HG03575 (cell line): ENCODE measurements around the gene YAP1.

Source experiments
- ATAC-seq: cut with Tn5 transposase; IDR thresholded peaks from one replicate; pipeline ENCODE4 v1.9.1; 2021; ENCODE audit not compliant: unreplicated experiment, insufficient number of reproducible peaks, low FRiP score; ENCODE audit errors: extremely low read depth

The YAP1 gene

GRCh38 chr11:102109896-102110760 is at the start of gene YAP1:
Gene YAP1, plus strand, starts transcription at chr11:102110447. Its CDS starts 402 bp downstream, at chr11:102110849.
- ATAC-seq: no peak

- ATAC-seq: no peak
These were observed 49.0 kb upstream of the YAP1 start for GRCh38 chr11:102061276-102061675.

- ATAC-seq: no peak
These were observed 48.1 kb upstream of the YAP1 start for GRCh38 chr11:102062106-102062505.

GRCh38 chr11:102064316-102064715 is 45.9 kb upstream of the YAP1 start:
- ATAC-seq: no peak

GRCh38 chr11:102070766-102071165 is 39.5 kb upstream of the YAP1 start:
- no peak for ATAC-seq

- no peak for ATAC-seq
These were observed 38.5 kb upstream of the YAP1 start for GRCh38 chr11:102071497-102072472.

- no peak for ATAC-seq
These were observed 37.0 kb upstream of the YAP1 start for GRCh38 chr11:102073253-102073652.

GRCh38 chr11:102079625-102080024 is 30.6 kb upstream of the YAP1 start:
- ATAC-seq: no peak

GRCh38 chr11:102081313-102081712 is 28.9 kb upstream of the YAP1 start:
- ATAC-seq: no peak

- no peak for ATAC-seq
These were observed 24.2 kb upstream of the YAP1 start for GRCh38 chr11:102085864-102086551.

- no peak for ATAC-seq
These were observed 13.1 kb upstream of the YAP1 start for GRCh38 chr11:102097186-102097585.

GRCh38 chr11:102099755-102100154 is 10.5 kb upstream of the YAP1 start:
- ATAC-seq: no peak

- ATAC-seq: no peak
These were observed 1.4 kb upstream of the YAP1 start for GRCh38 chr11:102108734-102109440.

- ATAC-seq: no peak
These were observed 439 bp downstream of the YAP1 start for GRCh38 chr11:102110761-102111010.

- ATAC-seq: no peak
These were observed 952 bp downstream of the YAP1 start for GRCh38 chr11:102111011-102111786.

- ATAC-seq: no peak
These were observed 1.7 kb downstream of the YAP1 start for GRCh38 chr11:102111787-102112508.

- no peak for ATAC-seq
These were observed 2.2 kb downstream of the YAP1 start for GRCh38 chr11:102112509-102112821.

- no peak for ATAC-seq
These were observed 3.8 kb downstream of the YAP1 start for GRCh38 chr11:102114032-102114431.
